SK-N-SH (cell line): Measurements from ENCODE around the gene RABEP2. TPM values are rescaled to one million over a fixed set of nuclear protein-coding genes. Genes with fewer than 3 reads are reported as not detected.

Source experiments
- CTCF ChIA-PET: fragments of 300-600, 350-600 bp; formaldehyde crosslinking; extraction: SDS; loops from one replicate; lab custom pipeline; 2021; lab: Yijun Ruan, JAX
- POLR2A ChIA-PET: fragments of 350-600 bp; sonication (Branson Sonifier 250); formaldehyde crosslinking; extraction: SDS; loops from one replicate; lab custom pipeline; 2020; ENCODE audit warnings: antibody characterized with exemption, inconsistent platforms; lab: Yijun Ruan, JAX
- DNase-seq: peaks from one replicate; pipeline ENCODE4 v3.0.0; 2012
- H2AFZ ChIP-seq: fragments of 200-600 bp; sonication (generic); 2 replicates; pipeline ENCODE4 v1.8.1; 2016; ENCODE audit warnings: antibody characterized with exemption, mild to moderate bottlenecking, low read depth
- H3F3A ChIP-seq: fragments of 200-600 bp; sonication (generic); replicated peaks from 2 replicates; pipeline ENCODE3; 2016; ENCODE audit warnings: antibody characterized with exemption, mild to moderate bottlenecking; ENCODE audit not compliant: insufficient read depth
- H3K27ac ChIP-seq, 2 experiments: fragments of 200-500 bp in 1 of 2; fragments of 200-600 bp in 1 of 2; sonication (Bioruptor generic) in 1 of 2; sonication (generic), shearing (Covaris generic) in 1 of 2; 2 replicates each; pipeline versions ENCODE4 v1.5.1 to v1.6.1; 2014 to 2016; ENCODE audit warnings: low read depth in 2 of 2, inconsistent platforms in 1 of 2, low read length in 1 of 2, mild to moderate bottlenecking in 1 of 2, mixed read lengths in 1 of 2
- H3K27me3 ChIP-seq: fragments of 200-600 bp; sonication (generic), shearing (Covaris generic); 2 replicates; pipeline ENCODE4 v1.6.1; 2016; ENCODE audit warnings: mixed run types; ENCODE audit not compliant: insufficient read depth
- H3K36me3 ChIP-seq, 2 experiments: fragments of 200-500 bp in 1 of 2; fragments of 200-600 bp in 1 of 2; sonication (Bioruptor generic) in 1 of 2; sonication (generic) in 1 of 2; replicated peaks in 1 of 2; 2 replicates each; pipeline versions ENCODE3 to v1.5.1; 2014 to 2016; ENCODE audit warnings: low read length in 1 of 2, mild to moderate bottlenecking in 1 of 2; ENCODE audit not compliant: insufficient read depth in 2 of 2, control insufficient read depth in 1 of 2
- H3K4me1 ChIP-seq, 2 experiments: fragments of 200-500 bp in 1 of 2; fragments of 200-600 bp in 1 of 2; sonication (Bioruptor generic) in 1 of 2; sonication (generic), shearing (Covaris generic) in 1 of 2; 2 replicates each; pipeline versions ENCODE4 v1.5.1 to v1.6.1; 2014 to 2016; ENCODE audit warnings: low read depth in 1 of 2, low read length in 1 of 2, mixed run types in 1 of 2; ENCODE audit not compliant: insufficient read depth in 2 of 2, control insufficient read depth in 1 of 2
- H3K4me2 ChIP-seq: fragments of 200-600 bp; sonication (generic), shearing (Covaris generic); 2 replicates; pipeline ENCODE4 v1.6.1; 2017; ENCODE audit warnings: mixed run types
- H3K4me3 ChIP-seq, 2 experiments: fragments of 200-500 bp in 1 of 2; fragments of 200-600 bp in 1 of 2; sonication (Bioruptor generic) in 1 of 2; sonication (generic), shearing (Covaris generic) in 1 of 2; 2 replicates each; pipeline versions ENCODE4 v1.5.1 to v1.8.1; 2014 to 2016; ENCODE audit warnings: low read depth in 2 of 2, inconsistent platforms in 1 of 2, low read length in 1 of 2, mild to moderate bottlenecking in 1 of 2, mixed read lengths in 1 of 2, moderate library complexity in 1 of 2
- H3K79me2 ChIP-seq: fragments of 200-600 bp; sonication (generic); 2 replicates; pipeline ENCODE4 v1.8.1; 2017; ENCODE audit warnings: mild to moderate bottlenecking; ENCODE audit not compliant: insufficient read depth
- H3K9ac ChIP-seq: fragments of 200-600 bp; sonication (generic); 2 replicates; pipeline ENCODE4 v1.6.1; 2017; ENCODE audit warnings: mixed run types
- H3K9me2 ChIP-seq: fragments of 200-600 bp; sonication (generic); 2 replicates; pipeline ENCODE4 v1.6.1; 2017; ENCODE audit warnings: mixed run types
- H3K9me3 ChIP-seq: fragments of 200-600 bp; sonication (generic); 2 replicates; pipeline ENCODE4 v1.6.1; 2017; ENCODE audit warnings: mixed run types, mild to moderate bottlenecking, moderate library complexity
- H4K20me1 ChIP-seq: fragments of 200-600 bp; sonication (generic); 2 replicates; pipeline ENCODE4 v1.6.1; 2017; ENCODE audit warnings: mild to moderate bottlenecking, mixed run types; ENCODE audit not compliant: insufficient read depth
- CTCF ChIP-seq: fragments of 200-600 bp; sonication (generic); IDR thresholded peaks from 2 replicates; pipeline ENCODE4 v1.6.1; 2017; ENCODE audit warnings: antibody characterized with exemption, mild to moderate bottlenecking, moderate library complexity
- EP300 ChIP-seq, 2 experiments: IDR thresholded peaks; 2 replicates each; pipeline versions ENCODE4 v1.4.0 to v1.6.1; 2012; ENCODE audit warnings: borderline replicate concordance in 1 of 2, low read depth in 1 of 2, low read length in 1 of 2
- EZH2phosphoT487 ChIP-seq: fragments of 200-600 bp; sonication (generic); IDR thresholded peaks from 2 replicates; pipeline ENCODE4 v1.6.1; 2017; ENCODE audit warnings: low read depth, mixed run types, mild to moderate bottlenecking, antibody characterized with exemption, moderate library complexity, borderline replicate concordance
- TAF1 ChIP-seq: IDR thresholded peaks from 2 replicates; pipeline ENCODE4 v1.6.1; 2012; ENCODE audit warnings: low read depth, mild to moderate bottlenecking, low read length, moderate library complexity, borderline replicate concordance
- TEAD4 ChIP-seq: IDR thresholded peaks from 2 replicates; pipeline ENCODE4 v1.4.0; 2012; ENCODE audit warnings: mild to moderate bottlenecking, borderline replicate concordance; ENCODE audit not compliant: insufficient read depth
- YY1 ChIP-seq: IDR thresholded peaks from 2 replicates; pipeline ENCODE4 v1.4.0; 2012; ENCODE audit warnings: low read depth, mild to moderate bottlenecking
- WGBS: methylation state at CpG from one replicate; pipeline ENCODE4 v1.1.6; 2017; ENCODE audit warnings: low lambda C conversion rate; 5-methylcytosine and 5-hydroxymethylcytosine counted together
- polyA plus RNA-seq, 3 experiments: library from polyadenylated mRNA; depleted of rRNA; stranded (reverse); fragments of >200 nt; gene quantifications; 2 replicates each; pipeline ENCODE4 v1.2.3, GENCODE V29; 2012
- TF ChIP-seq, protein P1 (sequence below): IDR thresholded peaks from 2 replicates; pipeline ENCODE4 v1.6.1; 2012; ENCODE audit warnings: mild to moderate bottlenecking, low read depth, low read length, moderate library complexity

RABEP2 gene
- polyA plus RNA-seq, 1 of the 3 experiments (the other 2 are of a cell fraction) = 46.1 TPM

- Histone ChIP-seq H3F3A (no peaks in the 10 kb centered on the region), H3K4me2 (no peak overlapping the region), H3K4me1 (no peaks in the 10 kb centered on the region), H3K27me3 (no peaks in the 10 kb centered on the region), H2AFZ (no peak overlapping the region), H3K9ac (no peak overlapping the region), H3K36me3 (no peaks in the 10 kb centered on the region), H3K27ac (no peak overlapping the region), H3K9me3 (no peaks in the 10 kb centered on the region), H3K79me2 (no peaks in the 10 kb centered on the region), H4K20me1 (no peaks in the 10 kb centered on the region), H3K9me2 (no peaks in the 10 kb centered on the region), H3K4me3 (no peak overlapping the region)
- ChIA-PET CTCF (no interaction called here), POLR2A (no interaction called here)
- WGBS = 83% methylated on average over 9 of the region's 14 CpGs
- 0 out of 2 replicates have a peak, but pooled peaks have one; percentile 12 for TF ChIP-seq CTCF
- no peak for TF ChIP-seq YY1
- DNase-seq = no peak
These were observed 12.3 kb upstream of the RABEP2 start for GRCh38 chr16:28937222-28937876.

DNA sequence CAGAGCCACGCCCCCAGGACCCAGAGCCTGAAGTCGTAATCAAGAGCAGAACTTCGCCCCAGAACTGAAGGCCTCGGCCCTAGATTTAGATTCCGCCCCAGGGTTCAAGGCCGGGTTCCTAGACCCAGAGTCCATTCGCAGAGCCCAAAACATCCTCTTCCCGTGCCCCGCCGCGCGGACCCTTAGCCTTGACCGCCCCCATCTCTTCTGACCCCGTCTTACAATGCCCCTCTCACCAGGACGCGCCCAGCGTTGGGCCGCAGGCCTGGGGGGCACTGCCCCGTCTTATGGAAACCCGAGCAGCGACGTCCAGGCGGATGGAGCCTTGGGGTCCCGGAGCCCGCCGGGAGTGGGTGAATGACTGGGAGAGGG, 11.7 kb upstream of the RABEP2 start:
- WGBS = 86% methylated on average over 12 of the region's 26 CpGs
- CTCF ChIA-PET = interaction anchor here (1.8 kb wide), 1 partner anchor 8 kb away, joined by 5 read pairs; no protein-coding TSS in a partner anchor
- POLR2A ChIA-PET = no interaction called here

More for the DNA sequence above, 11.7 kb upstream of the RABEP2 start:
- Histone ChIP-seq H3K36me3 (no peaks in the 10 kb centered on the region), H3K9ac (no peak overlapping the region), H3K9me2 (no peaks in the 10 kb centered on the region), H3K4me1 (no peaks in the 10 kb centered on the region), H3K27ac (no peak overlapping the region), H4K20me1 (no peaks in the 10 kb centered on the region), H3K27me3 (no peaks in the 10 kb centered on the region), H3K4me3 (no peak overlapping the region), H3K79me2 (no peaks in the 10 kb centered on the region), H3K4me2 (no peak overlapping the region), H2AFZ (no peak overlapping the region), H3K9me3 (no peaks in the 10 kb centered on the region), H3F3A (no peaks in the 10 kb centered on the region)
- TF ChIP-seq EP300 (IDR thresholded peaks at IDR 0.05; ENCODE audit: borderline replicate concordance in 1 of 2, low read depth in 1 of 2, low read length in 1 of 2) (no peak), TEAD4 (no peak), TAF1 (no peak), EZH2phosphoT487 (no peak)
- TF ChIP-seq, protein P1, sequence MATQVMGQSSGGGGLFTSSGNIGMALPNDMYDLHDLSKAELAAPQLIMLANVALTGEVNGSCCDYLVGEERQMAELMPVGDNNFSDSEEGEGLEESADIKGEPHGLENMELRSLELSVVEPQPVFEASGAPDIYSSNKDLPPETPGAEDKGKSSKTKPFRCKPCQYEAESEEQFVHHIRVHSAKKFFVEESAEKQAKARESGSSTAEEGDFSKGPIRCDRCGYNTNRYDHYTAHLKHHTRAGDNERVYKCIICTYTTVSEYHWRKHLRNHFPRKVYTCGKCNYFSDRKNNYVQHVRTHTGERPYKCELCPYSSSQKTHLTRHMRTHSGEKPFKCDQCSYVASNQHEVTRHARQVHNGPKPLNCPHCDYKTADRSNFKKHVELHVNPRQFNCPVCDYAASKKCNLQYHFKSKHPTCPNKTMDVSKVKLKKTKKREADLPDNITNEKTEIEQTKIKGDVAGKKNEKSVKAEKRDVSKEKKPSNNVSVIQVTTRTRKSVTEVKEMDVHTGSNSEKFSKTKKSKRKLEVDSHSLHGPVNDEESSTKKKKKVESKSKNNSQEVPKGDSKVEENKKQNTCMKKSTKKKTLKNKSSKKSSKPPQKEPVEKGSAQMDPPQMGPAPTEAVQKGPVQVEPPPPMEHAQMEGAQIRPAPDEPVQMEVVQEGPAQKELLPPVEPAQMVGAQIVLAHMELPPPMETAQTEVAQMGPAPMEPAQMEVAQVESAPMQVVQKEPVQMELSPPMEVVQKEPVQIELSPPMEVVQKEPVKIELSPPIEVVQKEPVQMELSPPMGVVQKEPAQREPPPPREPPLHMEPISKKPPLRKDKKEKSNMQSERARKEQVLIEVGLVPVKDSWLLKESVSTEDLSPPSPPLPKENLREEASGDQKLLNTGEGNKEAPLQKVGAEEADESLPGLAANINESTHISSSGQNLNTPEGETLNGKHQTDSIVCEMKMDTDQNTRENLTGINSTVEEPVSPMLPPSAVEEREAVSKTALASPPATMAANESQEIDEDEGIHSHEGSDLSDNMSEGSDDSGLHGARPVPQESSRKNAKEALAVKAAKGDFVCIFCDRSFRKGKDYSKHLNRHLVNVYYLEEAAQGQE = no peak
- no peak for DNase-seq
